K562 treated with DMSO at 1 percent for 48 hours (cell line): ENCODE measurements around the gene BLTP3A. TPM values are rescaled to one million over a fixed set of nuclear protein-coding genes. Genes with fewer than 3 reads are reported as not detected.

ENCODE experiments used
- total RNA-seq: library from RNA; unstranded; fragments of 300-600 nt; gene quantifications from 2 replicates; pipeline ENCODE4 v1.2.3, GENCODE V29; 2022; ENCODE audit warnings: low replicate concordance; ENCODE audit errors: extremely low read depth

The BLTP3A gene, protein sequence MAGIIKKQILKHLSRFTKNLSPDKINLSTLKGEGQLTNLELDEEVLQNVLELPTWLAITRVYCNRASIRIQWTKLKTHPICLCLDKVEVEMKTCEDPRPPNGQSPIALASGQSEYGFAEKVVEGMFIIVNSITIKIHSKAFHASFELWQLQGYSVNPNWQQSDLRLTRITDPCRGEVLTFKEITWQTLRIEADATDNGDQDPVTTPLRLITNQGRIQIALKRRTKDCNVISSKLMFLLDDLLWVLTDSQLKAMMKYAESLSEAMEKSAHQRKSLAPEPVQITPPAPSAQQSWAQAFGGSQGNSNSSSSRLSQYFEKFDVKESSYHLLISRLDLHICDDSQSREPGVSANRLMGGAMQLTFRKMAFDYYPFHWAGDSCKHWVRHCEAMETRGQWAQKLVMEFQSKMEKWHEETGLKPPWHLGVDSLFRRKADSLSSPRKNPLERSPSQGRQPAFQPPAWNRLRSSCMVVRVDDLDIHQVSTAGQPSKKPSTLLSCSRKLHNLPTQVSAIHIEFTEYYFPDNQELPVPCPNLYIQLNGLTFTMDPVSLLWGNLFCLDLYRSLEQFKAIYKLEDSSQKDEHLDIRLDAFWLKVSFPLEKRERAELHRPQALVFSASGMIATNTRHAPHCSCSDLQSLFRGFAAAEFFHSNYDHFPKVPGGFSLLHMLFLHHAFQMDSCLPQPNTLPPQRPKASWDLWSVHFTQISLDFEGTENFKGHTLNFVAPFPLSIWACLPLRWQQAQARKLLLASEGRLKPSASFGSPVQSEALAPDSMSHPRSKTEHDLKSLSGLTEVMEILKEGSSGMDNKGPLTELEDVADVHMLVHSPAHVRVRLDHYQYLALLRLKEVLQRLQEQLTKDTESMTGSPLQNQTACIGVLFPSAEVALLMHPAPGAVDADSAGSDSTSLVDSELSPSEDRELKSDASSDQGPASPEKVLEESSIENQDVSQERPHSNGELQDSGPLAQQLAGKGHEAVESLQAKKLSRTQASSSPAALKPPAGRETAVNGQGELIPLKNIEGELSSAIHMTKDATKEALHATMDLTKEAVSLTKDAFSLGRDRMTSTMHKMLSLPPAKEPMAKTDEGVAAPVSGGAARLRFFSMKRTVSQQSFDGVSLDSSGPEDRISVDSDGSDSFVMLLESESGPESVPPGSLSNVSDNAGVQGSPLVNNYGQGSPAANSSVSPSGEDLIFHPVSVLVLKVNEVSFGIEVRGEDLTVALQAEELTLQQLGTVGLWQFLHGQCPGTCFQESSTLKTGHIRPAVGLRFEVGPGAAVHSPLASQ (N-terminal part only)
- total RNA-seq, result not detected in 2 replicates

DNA sequence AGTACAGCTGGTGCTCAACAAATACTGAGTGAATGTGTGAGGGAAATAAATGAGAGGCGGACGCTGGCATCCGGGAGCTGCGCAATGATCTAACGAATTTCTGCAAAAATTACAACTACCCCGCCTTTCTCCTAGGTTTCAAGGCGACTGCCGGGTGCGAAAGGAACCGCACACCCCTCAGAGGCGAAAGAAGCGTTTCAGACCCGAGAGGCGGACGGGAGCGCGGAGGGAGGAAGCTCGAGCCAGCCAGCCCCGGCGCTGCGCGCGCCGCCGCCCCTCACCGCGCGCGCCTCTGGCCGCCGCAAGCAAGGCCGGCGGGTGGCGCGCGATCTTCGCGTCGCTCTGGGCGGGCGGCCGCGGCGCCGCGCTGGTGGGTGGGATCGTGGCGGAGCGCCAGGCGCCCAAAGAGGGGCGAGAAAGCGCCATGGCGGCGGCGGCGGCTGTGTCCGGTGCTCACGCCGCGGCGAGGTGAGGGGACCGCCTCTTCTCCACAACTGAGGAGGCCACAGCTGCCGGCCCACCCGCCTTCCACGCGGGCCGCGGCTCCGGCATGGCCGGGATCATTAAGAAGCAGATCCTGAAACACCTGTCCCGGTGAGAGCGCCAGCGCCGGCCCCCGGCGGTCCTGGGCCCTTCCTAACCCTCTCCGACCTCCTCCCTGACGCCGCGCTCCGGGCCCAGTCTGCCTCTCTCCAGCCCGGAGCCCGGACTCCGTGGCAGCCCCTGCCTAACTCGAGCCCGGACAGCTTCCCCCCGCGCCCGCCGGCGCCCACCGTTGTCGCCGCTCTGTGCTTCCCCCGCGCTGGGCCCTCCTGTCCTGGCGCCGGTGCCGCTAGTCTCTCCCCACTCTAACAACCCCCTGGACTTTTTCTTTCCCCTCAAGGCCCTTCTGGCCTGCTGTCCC, at the start of gene BLTP3A:
TSS of gene BLTP3A (plus strand) at position 383 of the 904 bp plus-strand sequence. CDS start at position 551, 168 bp downstream.

Other genes starting within 250 kb of the BLTP3A start
- not detected in 2 replicates for gene SPDEF, start 235.8 kb upstream of the BLTP3A start, total RNA-seq
- 85.1 and 209 TPM in 2 replicates for gene ILRUN, start 95.3 kb upstream of the BLTP3A start, total RNA-seq
- not detected in 2 replicates for gene SNRPC, start 34.6 kb upstream of the BLTP3A start, total RNA-seq
- gene TAF11, start 96.0 kb downstream of the BLTP3A start, total RNA-seq, result not detected in 2 replicates
- 73.6 TPM in 1 of 2 replicates, not detected in the other for gene ANKS1A, start 97.2 kb downstream of the BLTP3A start, total RNA-seq